ENCODE measurements around the gene CTPS2.

- TF ChIP-seq CTCF (IDR thresholded peaks at IDR 0.05) (no peak), POLR2A (IDR thresholded peaks at IDR 0.05) (no peak)
Measured at GRCh38 chrX:16578218-16578617, 134.3 kb downstream of the CTPS2 start.

All from thyroid gland (tissue), 4 donors.